ENCODE results near the gene B4GALT5. TPM values are rescaled to one million over a fixed set of nuclear protein-coding genes. Genes with fewer than 3 reads are reported as not detected.

The B4GALT5 gene
- total and polyA plus RNA-seq, 5 donors from 2014 or later, result 0.45 to 13.6 (median 1.1) TPM

GRCh38 chr20:49756241-49756640, 42.6 kb upstream of the B4GALT5 start:
- DNase-seq, result no peak
- Mint-ChIP-seq H3K9me3 (peaks cover 0 to 4% (median 0%) of the 10 kb centered on the region in 7 donors), H3K4me1 (peaks cover 0 to 3% (median 1%) of the 10 kb centered on the region in 4 donors), H3K36me3 (peaks cover 9% of the 10 kb centered on the region), H3K4me3 (no peak overlapping the region), H3K27ac (no peak overlapping the region), H3K27me3 (peaks cover 20% of the 10 kb centered on the region)
- no peaks in the 10 kb centered on the region for H3K4me1 ChIP-seq (ENCODE audit: control insufficient read depth, insufficient read depth, low read length, poor library complexity, severe bottlenecking)
- H3K36me3 ChIP-seq (ENCODE audit: control insufficient read depth, insufficient read depth, low read length), result no peaks in the 10 kb centered on the region
- no peaks in the 10 kb centered on the region for H3K9me3 ChIP-seq (ENCODE audit: control insufficient read depth in 2 of 2, low read length in 2 of 2)
- no peak for ATAC-seq (ENCODE audit: low read depth in 2 of 2)
- no peak overlapping the region for H3K4me3 ChIP-seq (ENCODE audit: low read depth, low read length)
- no peak overlapping the region for H3K27ac ChIP-seq (ENCODE audit: insufficient read depth, low read length, poor library complexity, severe bottlenecking)
- H3K27me3 ChIP-seq (ENCODE audit: control insufficient read depth, insufficient read depth, low read length), result no peaks in the 10 kb centered on the region

DNA sequence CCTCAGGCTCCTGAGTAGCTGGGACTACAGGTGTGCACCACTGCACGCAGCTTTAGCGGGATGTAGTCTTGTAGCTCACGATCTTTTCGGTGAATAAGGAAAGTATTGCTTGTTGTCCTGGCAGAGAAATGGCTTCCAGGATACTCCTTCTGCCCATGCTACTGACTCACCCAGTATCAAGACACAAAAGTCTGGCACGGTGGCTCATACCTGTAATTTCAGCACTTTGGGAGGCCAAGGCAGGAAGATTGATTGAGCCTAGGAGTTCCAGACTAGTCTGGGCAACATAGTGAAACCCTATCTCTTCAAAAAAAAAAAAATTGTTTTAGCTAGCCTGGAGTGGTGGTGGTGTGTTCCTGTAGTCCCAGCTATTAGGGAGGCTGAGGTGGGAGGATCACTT, 40.9 kb upstream of the B4GALT5 start:
- no peak overlapping the region for H3K4me3 Mint-ChIP-seq
- Histone ChIP-seq H3K9me3 (ENCODE audit: control insufficient read depth in 2 of 2, low read length in 2 of 2) (no peaks in the 10 kb centered on the region), H3K4me3 (ENCODE audit: low read depth, low read length) (no peak overlapping the region), H3K27ac (ENCODE audit: insufficient read depth, low read length, poor library complexity, severe bottlenecking) (no peak overlapping the region), H3K4me1 (ENCODE audit: control insufficient read depth, insufficient read depth, low read length, poor library complexity, severe bottlenecking) (no peaks in the 10 kb centered on the region), H3K27me3 (ENCODE audit: control insufficient read depth, insufficient read depth, low read length) (no peaks in the 10 kb centered on the region), H3K36me3 (ENCODE audit: control insufficient read depth, insufficient read depth, low read length) (no peaks in the 10 kb centered on the region)
- DNase-seq (no peak), ATAC-seq (ENCODE audit: low read depth in 2 of 2) (no peak)
- H3K27me3 Mint-ChIP-seq, result peaks cover 25% of the 10 kb centered on the region
- H3K36me3 Mint-ChIP-seq, result peaks cover 9% of the 10 kb centered on the region
- no peak overlapping the region for H3K27ac Mint-ChIP-seq
- H3K4me1 Mint-ChIP-seq, result peaks cover 6 to 12% (median 9%) of the 10 kb centered on the region in 4 donors
- H3K9me3 Mint-ChIP-seq, result peaks cover 0 to 4% (median 0%) of the 10 kb centered on the region in 7 donors

GRCh38 chr20:49753133-49753532, 39.5 kb upstream of the B4GALT5 start:
- Histone ChIP-seq H3K27ac (ENCODE audit: insufficient read depth, low read length, poor library complexity, severe bottlenecking) (no peak overlapping the region), H3K27me3 (ENCODE audit: control insufficient read depth, insufficient read depth, low read length) (no peaks in the 10 kb centered on the region), H3K4me3 (ENCODE audit: low read depth, low read length) (no peak overlapping the region), H3K36me3 (ENCODE audit: control insufficient read depth, insufficient read depth, low read length) (no peaks in the 10 kb centered on the region), H3K9me3 (ENCODE audit: control insufficient read depth in 2 of 2, low read length in 2 of 2) (no peaks in the 10 kb centered on the region), H3K4me1 (ENCODE audit: control insufficient read depth, insufficient read depth, low read length, poor library complexity, severe bottlenecking) (no peaks in the 10 kb centered on the region)
- peaks cover 25% of the 10 kb centered on the region for H3K27me3 Mint-ChIP-seq
- H3K36me3 Mint-ChIP-seq, result peaks cover 5% of the 10 kb centered on the region
- DNase-seq (no peak), ATAC-seq (ENCODE audit: low read depth in 2 of 2) (no peak)
- no peak overlapping the region for H3K27ac Mint-ChIP-seq
- peaks cover 0 to 4% (median 0%) of the 10 kb centered on the region in 7 donors for H3K9me3 Mint-ChIP-seq
- no peak overlapping the region for H3K4me3 Mint-ChIP-seq
- H3K4me1 Mint-ChIP-seq, result peaks cover 6 to 12% (median 8%) of the 10 kb centered on the region in 4 donors

DNA sequence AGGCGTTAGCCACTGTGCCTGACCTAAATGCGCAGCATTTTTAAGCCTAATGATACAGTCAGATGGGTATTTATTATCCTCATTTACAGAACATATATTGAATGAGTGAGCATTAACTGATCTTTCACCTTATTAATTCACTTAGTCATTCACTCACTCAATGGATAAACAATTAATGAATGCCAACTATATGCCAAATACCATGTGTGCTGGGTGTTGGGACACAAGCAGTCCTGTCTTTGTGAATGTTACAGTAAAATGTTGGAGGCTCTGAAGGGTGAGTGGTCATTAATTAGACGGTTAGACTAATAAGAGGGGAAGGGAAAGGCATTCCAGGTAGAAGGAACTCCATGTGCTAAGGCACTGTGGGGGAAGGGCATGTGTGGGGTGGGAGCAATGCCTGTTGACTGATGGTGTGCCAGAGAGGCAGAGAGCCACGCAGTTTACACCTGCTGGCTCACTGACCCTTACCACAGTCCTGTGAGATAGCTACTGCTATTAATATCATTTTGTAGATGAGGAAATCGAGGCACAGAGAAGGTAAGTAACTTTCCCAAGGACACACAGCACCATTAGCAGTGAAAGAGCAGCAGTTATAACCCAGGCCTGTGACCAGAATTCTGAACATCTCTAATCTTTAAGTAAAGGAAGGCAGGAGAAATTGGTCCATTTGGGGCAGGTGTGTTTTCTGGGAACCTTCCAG, 38.7 kb upstream of the B4GALT5 start:
- Histone ChIP-seq H3K27me3 (ENCODE audit: control insufficient read depth, insufficient read depth, low read length) (no peaks in the 10 kb centered on the region), H3K36me3 (ENCODE audit: control insufficient read depth, insufficient read depth, low read length) (no peaks in the 10 kb centered on the region), H3K27ac (ENCODE audit: insufficient read depth, low read length, poor library complexity, severe bottlenecking) (no peak overlapping the region), H3K9me3 (ENCODE audit: control insufficient read depth in 2 of 2, low read length in 2 of 2) (no peaks in the 10 kb centered on the region), H3K4me1 (ENCODE audit: control insufficient read depth, insufficient read depth, low read length, poor library complexity, severe bottlenecking) (no peaks in the 10 kb centered on the region), H3K4me3 (ENCODE audit: low read depth, low read length) (no peak overlapping the region)
- Mint-ChIP-seq H3K27me3 (peaks cover 22% of the 10 kb centered on the region), H3K36me3 (peaks cover 4% of the 10 kb centered on the region), H3K27ac (peak overlapping the region in 1 of 3 donors; percentile 96), H3K4me3 (no peak overlapping the region), H3K9me3 (peaks cover 0 to under 1% (median 0%) of the 10 kb centered on the region in 7 donors), H3K4me1 (peaks cover 6 to 12% (median 8%) of the 10 kb centered on the region in 4 donors)
- ATAC-seq (ENCODE audit: low read depth in 2 of 2), result no peak
- DNase-seq, result no peak

- no peaks in the 10 kb centered on the region for H3K27me3 ChIP-seq (ENCODE audit: control insufficient read depth, insufficient read depth, low read length)
- H3K4me3 ChIP-seq (ENCODE audit: low read depth, low read length), result no peak overlapping the region
- no peak overlapping the region for H3K27ac ChIP-seq (ENCODE audit: insufficient read depth, low read length, poor library complexity, severe bottlenecking)
- Mint-ChIP-seq H3K36me3 (no peaks in the 10 kb centered on the region), H3K4me1 (peaks cover 6 to 12% (median 8%) of the 10 kb centered on the region in 4 donors), H3K27ac (peak overlapping the region in 1 of 3 donors; percentile 49), H3K27me3 (peaks cover 17% of the 10 kb centered on the region), H3K4me3 (no peak overlapping the region), H3K9me3 (no peaks in the 10 kb centered on the region)
- H3K9me3 ChIP-seq (ENCODE audit: control insufficient read depth in 2 of 2, low read length in 2 of 2), result no peaks in the 10 kb centered on the region
- no peaks in the 10 kb centered on the region for H3K36me3 ChIP-seq (ENCODE audit: control insufficient read depth, insufficient read depth, low read length)
- H3K4me1 ChIP-seq (ENCODE audit: control insufficient read depth, insufficient read depth, low read length, poor library complexity, severe bottlenecking), result no peaks in the 10 kb centered on the region
- no peak for DNase-seq
- no peak for ATAC-seq (ENCODE audit: low read depth in 2 of 2)
Observed at GRCh38 chr20:49751397-49751736, 37.7 kb upstream of the B4GALT5 start.

- H3K36me3 Mint-ChIP-seq, result no peaks in the 10 kb centered on the region
- Histone ChIP-seq H3K36me3 (ENCODE audit: control insufficient read depth, insufficient read depth, low read length) (no peaks in the 10 kb centered on the region), H3K4me3 (ENCODE audit: low read depth, low read length) (no peak overlapping the region), H3K27ac (ENCODE audit: insufficient read depth, low read length, poor library complexity, severe bottlenecking) (no peak overlapping the region), H3K27me3 (ENCODE audit: control insufficient read depth, insufficient read depth, low read length) (no peaks in the 10 kb centered on the region), H3K9me3 (ENCODE audit: control insufficient read depth in 2 of 2, low read length in 2 of 2) (no peaks in the 10 kb centered on the region), H3K4me1 (ENCODE audit: control insufficient read depth, insufficient read depth, low read length, poor library complexity, severe bottlenecking) (no peaks in the 10 kb centered on the region)
- H3K27me3 Mint-ChIP-seq, result peaks cover 11% of the 10 kb centered on the region
- H3K9me3 Mint-ChIP-seq, result no peaks in the 10 kb centered on the region
- H3K4me3 Mint-ChIP-seq, result peak overlapping the region in 1 of 4 donors; percentile 5
- peaks cover 6 to 12% (median 8%) of the 10 kb centered on the region in 4 donors for H3K4me1 Mint-ChIP-seq
- H3K27ac Mint-ChIP-seq, result peak overlapping the region in 1 of 3 donors; percentile 49
- DNase-seq, result peak in 2 of 3 donors; percentile 13 to 37
- peak; percentile 28 to 43 for ATAC-seq (ENCODE audit: low read depth in 2 of 2)
Observed at GRCh38 chr20:49750611-49751396, 37.1 kb upstream of the B4GALT5 start.

- Histone ChIP-seq H3K4me1 (ENCODE audit: control insufficient read depth, insufficient read depth, low read length, poor library complexity, severe bottlenecking) (no peaks in the 10 kb centered on the region), H3K27ac (ENCODE audit: insufficient read depth, low read length, poor library complexity, severe bottlenecking) (no peak overlapping the region), H3K27me3 (ENCODE audit: control insufficient read depth, insufficient read depth, low read length) (no peaks in the 10 kb centered on the region), H3K9me3 (ENCODE audit: control insufficient read depth in 2 of 2, low read length in 2 of 2) (no peaks in the 10 kb centered on the region), H3K36me3 (ENCODE audit: control insufficient read depth, insufficient read depth, low read length) (no peaks in the 10 kb centered on the region), H3K4me3 (ENCODE audit: low read depth, low read length) (no peak overlapping the region)
- H3K9me3 Mint-ChIP-seq, result no peaks in the 10 kb centered on the region
- H3K36me3 Mint-ChIP-seq, result no peaks in the 10 kb centered on the region
- H3K4me3 Mint-ChIP-seq, result no peak overlapping the region
- H3K27me3 Mint-ChIP-seq, result peaks cover 5% of the 10 kb centered on the region
- DNase-seq (no peak), ATAC-seq (ENCODE audit: low read depth in 2 of 2) (no peak)
- no peak overlapping the region for H3K27ac Mint-ChIP-seq
- peaks cover 6 to 10% (median 8%) of the 10 kb centered on the region in 4 donors for H3K4me1 Mint-ChIP-seq
Observed at GRCh38 chr20:49749625-49750024, 35.9 kb upstream of the B4GALT5 start.

Measured in CD4-positive, CD25-positive, alpha-beta regulatory T cell (primary cell).